ENCODE results near the gene SH3BP2. TPM values are rescaled to one million over a fixed set of nuclear protein-coding genes. Genes with fewer than 3 reads are reported as not detected.
"Not testable (repeated sequence)": the region's sequence is repeated elsewhere in the genome, so short reads cannot be mapped to it uniquely, and the experiment has no call there.

The SH3BP2 gene
- total RNA-seq, 2 experiments from 2014 or later = 82.6 to 83.7 TPM

DNA sequence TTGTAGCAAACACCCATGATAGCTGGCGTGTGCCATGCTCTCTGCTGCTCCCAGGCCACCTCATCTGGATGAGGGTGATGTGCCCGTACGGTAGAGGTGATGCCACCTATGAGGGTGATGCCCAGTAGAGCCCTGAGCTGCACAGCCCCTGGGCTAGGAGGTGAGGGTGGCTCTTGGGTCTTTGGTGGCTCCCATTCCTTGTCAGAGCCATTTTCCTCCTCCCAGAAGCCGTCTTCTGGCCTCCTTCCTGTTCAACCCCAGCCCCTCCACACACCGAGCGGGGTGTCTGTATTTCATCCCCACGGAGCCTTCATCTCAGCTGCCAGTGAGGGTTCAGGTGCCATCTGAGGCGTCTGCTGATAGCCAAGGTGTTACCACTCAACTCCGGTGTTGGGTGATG lies 24.8 kb upstream of the SH3BP2 start:
- H3K36me3 Mint-ChIP-seq = no peaks in the 10 kb centered on the region
- ATAC-seq (ENCODE audit: low read depth) (no peak), DNase-seq (no peak)
- H3K4me3 Mint-ChIP-seq = no peak overlapping the region
- no peak overlapping the region for H3K27ac Mint-ChIP-seq
- no peaks in the 10 kb centered on the region for H3K9me3 Mint-ChIP-seq
- no peaks in the 10 kb centered on the region for H3K27me3 Mint-ChIP-seq
- POLR2A ChIA-PET = interaction anchor here (0.6 to 1.5 kb wide), 3 partner anchors 11 to 195 kb away, joined by 3 to 5 read pairs (median 4); partner anchors contain the start of genes GRK4, NOP14 and TNIP2
- peaks cover 36% of the 10 kb centered on the region for H3K4me1 Mint-ChIP-seq

DNA sequence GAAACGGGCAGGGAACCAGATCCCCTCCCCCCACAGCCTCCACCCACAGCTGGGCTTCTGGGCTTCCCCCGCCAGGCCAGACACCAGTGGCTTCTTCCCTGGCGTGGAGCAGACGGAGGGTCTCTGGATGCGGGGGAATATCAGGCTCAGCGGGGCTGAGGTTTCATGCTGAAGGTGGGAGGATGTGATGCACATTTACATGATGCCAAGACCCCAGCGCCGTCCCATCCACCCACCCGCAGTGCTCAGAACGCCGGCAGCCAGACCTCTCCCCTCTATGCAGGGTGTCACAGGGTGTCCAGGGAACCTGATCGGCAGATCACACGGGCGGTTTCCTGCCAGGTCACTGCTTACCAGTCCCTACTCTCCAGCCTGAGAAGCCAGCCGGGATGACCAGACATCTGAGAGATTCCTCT lies 24.0 kb upstream of the SH3BP2 start:
- H3K4me3 Mint-ChIP-seq = no peak overlapping the region
- no peaks in the 10 kb centered on the region for H3K36me3 Mint-ChIP-seq
- no peaks in the 10 kb centered on the region for H3K9me3 Mint-ChIP-seq
- peaks cover 36% of the 10 kb centered on the region for H3K4me1 Mint-ChIP-seq
- DNase-seq = no peak
- POLR2A ChIA-PET = interaction anchor here (0.7 kb wide), 1 partner anchor 23 kb away, joined by 3 read pairs; no protein-coding TSS in a partner anchor
- ATAC-seq (ENCODE audit: low read depth) = no peak
- peak overlapping the region; percentile 24 for H3K27ac Mint-ChIP-seq
- no peaks in the 10 kb centered on the region for H3K27me3 Mint-ChIP-seq

DNA sequence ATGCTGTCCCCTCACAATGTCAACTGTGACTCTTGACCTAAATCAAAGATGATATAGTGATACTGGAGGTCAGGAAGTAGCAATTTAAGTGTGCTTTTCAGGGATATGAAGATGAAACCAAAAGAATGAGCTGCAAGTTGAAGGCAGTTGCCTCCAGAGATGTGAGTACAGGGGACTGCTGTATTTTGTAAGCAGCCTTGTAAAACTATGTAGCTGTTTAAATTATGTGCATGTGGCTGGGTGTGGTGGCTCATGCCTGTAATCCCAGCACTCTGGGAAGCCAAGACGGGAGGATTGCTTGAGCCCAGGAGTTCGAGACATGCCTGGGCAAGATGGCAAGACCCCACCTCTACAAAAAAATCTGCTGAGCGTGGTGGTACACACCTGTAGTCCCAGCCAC lies 21.6 kb upstream of the SH3BP2 start:
- peak overlapping the region; percentile 60 for H3K4me3 Mint-ChIP-seq
- POLR2A ChIA-PET = interaction anchor here (0.9 to 1.5 kb wide), 6 partner anchors 9 to 42 kb away, joined by 3 to 11 read pairs (median 4); partner anchors contain the start of gene TNIP2
- ATAC-seq (ENCODE audit: low read depth) (peak; percentile 79), DNase-seq (no peak)
- H3K36me3 Mint-ChIP-seq = no peaks in the 10 kb centered on the region
- H3K27ac Mint-ChIP-seq = peak overlapping the region; percentile 65
- no peaks in the 10 kb centered on the region for H3K27me3 Mint-ChIP-seq
- no peaks in the 10 kb centered on the region for H3K9me3 Mint-ChIP-seq
- peaks cover 30% of the 10 kb centered on the region for H3K4me1 Mint-ChIP-seq

DNA sequence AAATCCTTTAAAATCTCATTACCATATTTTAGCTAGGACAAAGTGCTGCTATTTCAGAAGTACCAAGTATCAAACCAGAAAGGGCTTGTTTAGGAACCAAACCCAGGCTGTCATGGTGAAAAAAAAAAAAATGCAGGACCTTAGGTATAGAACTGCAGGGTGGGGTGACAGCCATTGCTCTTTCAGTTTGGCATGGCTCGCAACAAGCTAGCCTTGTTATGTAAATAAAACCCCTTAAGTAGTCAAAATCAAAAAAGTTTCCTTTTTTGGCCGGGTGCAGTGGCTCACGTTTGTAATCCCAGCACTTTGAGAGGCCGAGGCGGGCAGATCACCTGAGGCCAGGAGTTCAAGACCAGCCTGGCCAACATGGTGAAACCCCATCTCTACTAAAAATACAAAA lies 12.2 kb upstream of the SH3BP2 start:
- not testable (repeated sequence) for ATAC-seq (ENCODE audit: low read depth); DNase-seq; H3K27me3 Mint-ChIP-seq; H3K4me1 Mint-ChIP-seq; H3K27ac Mint-ChIP-seq; H3K4me3 Mint-ChIP-seq; H3K36me3 Mint-ChIP-seq
- peaks cover 12% of the 10 kb centered on the region for H3K9me3 Mint-ChIP-seq
- POLR2A ChIA-PET = interaction anchor here (0.7 kb wide), 1 partner anchor 18 kb away, joined by 3 read pairs; no protein-coding TSS in a partner anchor

DNA sequence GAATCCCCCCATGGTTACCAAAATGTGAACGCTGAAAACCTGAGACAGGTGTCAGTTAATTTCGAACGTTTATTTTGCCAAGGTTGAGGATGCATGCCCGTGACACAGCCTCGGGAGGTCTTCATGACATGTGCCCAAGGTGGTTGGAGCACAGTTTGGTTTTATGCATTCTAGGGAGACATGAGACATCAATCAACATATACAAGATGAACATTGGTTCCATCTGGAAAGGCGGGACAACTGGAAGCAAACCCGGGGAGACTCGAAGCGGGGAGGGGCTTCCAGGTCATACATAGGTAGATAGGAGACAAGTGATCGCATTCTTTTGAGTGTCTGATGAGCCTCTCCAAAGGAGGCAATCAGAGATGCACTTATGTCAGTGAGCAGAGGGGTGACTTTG lies 11.0 kb upstream of the SH3BP2 start:
- Mint-ChIP-seq H3K27me3 (peaks cover 10% of the 10 kb centered on the region), H3K4me1 (peaks cover 8% of the 10 kb centered on the region), H3K36me3 (peaks cover 4% of the 10 kb centered on the region), H3K4me3 (no peak overlapping the region), H3K9me3 (peaks cover 12% of the 10 kb centered on the region), H3K27ac (no peak overlapping the region)
- POLR2A ChIA-PET = no interaction called here
- no peak for DNase-seq
- no peak for ATAC-seq (ENCODE audit: low read depth)

DNA sequence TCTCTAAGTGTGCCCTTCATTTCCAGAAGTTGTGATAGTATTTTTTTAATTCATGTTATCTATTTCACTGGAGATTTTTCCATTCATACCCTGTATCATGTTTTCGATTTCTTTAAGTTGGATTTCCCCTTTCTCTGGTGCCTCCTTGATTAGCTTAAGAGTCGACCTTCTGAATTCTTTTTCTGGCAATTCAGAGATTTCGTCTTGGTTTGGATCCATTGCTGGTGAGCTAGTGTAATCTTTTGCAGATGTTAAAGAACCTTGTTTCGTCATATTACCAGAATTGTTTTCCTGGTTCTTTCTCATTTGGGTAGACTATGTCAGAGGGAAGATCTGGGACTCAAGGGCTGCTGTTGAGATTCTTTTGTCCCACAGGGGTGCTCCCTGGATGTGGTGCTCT lies 9.1 kb upstream of the SH3BP2 start:
- Mint-ChIP-seq H3K27me3 (peaks cover 10% of the 10 kb centered on the region), H3K27ac (no peak overlapping the region), H3K4me1 (peaks cover 18% of the 10 kb centered on the region), H3K4me3 (no peak overlapping the region), H3K9me3 (peaks cover 12% of the 10 kb centered on the region), H3K36me3 (peaks cover 4% of the 10 kb centered on the region)
- POLR2A ChIA-PET = no interaction called here
- DNase-seq (no peak), ATAC-seq (ENCODE audit: low read depth) (no peak)

DNA sequence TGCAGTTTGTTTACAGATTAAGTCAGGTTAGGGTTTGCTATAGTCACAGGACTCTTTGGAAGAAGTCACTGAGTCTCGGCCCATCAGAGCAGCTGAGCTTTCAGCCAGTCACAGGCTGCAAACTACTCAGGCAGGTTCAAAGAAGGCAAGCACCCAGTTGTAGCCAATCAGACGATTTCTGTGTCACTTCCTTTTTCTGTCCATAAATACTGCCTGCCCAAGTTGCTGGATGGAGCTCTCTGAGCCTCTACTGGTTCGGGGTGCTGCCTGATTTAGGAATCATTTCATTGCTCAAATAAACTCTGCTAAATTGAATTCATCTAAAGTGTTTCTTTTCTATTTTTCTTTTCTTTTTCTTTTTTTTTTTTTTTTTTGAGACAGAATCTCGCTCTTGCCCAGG lies 7.3 kb upstream of the SH3BP2 start:
- Mint-ChIP-seq H3K36me3 (peaks cover 4% of the 10 kb centered on the region), H3K27me3 (peaks cover 10% of the 10 kb centered on the region), H3K4me3 (no peak overlapping the region), H3K27ac (peak overlapping the region; percentile 47), H3K4me1 (peaks cover 22% of the 10 kb centered on the region), H3K9me3 (peaks cover 12% of the 10 kb centered on the region)
- ATAC-seq (ENCODE audit: low read depth) (peak; percentile 74), DNase-seq (no peak)
- POLR2A ChIA-PET = interaction anchor here (0.6 to 2.8 kb wide), 13 partner anchors 9 to 105 kb away, joined by 3 to 17 read pairs (median 4); no protein-coding TSS in a partner anchor

DNA sequence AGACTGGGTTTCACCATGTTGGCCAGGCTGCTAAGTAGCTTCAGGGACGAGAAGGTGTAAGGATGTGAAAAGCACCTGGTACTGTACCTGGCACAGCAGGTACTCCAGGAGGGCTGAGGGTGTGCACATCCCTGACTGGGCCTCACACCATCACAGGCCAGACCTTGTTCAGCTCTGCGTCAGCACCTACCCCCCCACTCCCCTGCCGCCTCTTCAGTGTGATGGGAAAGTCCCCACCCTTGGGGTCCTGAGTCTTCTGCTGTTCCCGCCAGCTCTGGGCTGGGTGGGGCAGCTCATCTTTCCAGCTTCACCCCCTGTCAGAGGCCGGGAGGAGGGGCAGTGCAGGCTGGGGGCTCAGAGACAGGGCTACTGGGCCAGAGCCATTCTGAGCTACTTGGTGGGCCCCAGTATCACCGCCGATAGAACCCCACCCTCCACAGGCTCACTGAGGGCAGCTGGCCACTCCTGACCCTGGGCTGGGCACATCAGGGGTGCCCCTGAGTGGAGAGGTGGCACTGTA lies 6.7 kb upstream of the SH3BP2 start:
- H3K4me1 Mint-ChIP-seq = peaks cover 22% of the 10 kb centered on the region
- ATAC-seq (ENCODE audit: low read depth) = no peak
- H3K27ac Mint-ChIP-seq = peak overlapping the region; percentile 90
- POLR2A ChIA-PET = interaction anchor here (0.8 to 2.8 kb wide), 9 partner anchors 8 to 50 kb away, joined by 3 to 17 read pairs (median 4); no protein-coding TSS in a partner anchor
- peaks cover 9% of the 10 kb centered on the region for H3K9me3 Mint-ChIP-seq
- H3K4me3 Mint-ChIP-seq = no peak overlapping the region
- peaks cover 7% of the 10 kb centered on the region for H3K27me3 Mint-ChIP-seq
- peak; percentile 38 for DNase-seq
- H3K36me3 Mint-ChIP-seq = peaks cover 4% of the 10 kb centered on the region

DNA sequence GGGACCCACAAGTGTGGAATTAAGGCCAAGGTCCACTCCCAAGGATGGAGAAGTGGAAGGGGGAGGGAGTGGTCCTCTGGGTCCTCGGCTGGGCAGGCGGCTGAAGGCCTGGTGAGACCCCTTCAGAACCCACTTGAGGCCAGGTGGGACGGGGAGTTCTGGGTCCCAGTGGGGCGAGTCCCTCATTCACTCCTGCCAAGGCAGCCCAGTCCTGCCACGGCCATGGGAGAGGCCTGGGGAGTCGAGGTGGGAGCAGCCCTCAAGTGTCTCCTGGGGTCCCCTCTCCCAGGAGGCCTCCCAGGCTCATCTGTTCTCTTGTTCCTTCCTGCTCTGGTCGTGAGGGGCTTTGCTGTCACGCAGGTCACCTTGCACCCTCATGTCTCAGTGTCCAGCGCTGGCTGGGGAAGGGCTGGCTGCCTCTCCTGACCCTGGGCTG lies 6.1 kb upstream of the SH3BP2 start:
- Mint-ChIP-seq H3K4me3 (peak overlapping the region; percentile 7), H3K27ac (peak overlapping the region; percentile 90), H3K36me3 (peaks cover 4% of the 10 kb centered on the region), H3K27me3 (peaks cover 7% of the 10 kb centered on the region), H3K4me1 (peaks cover 22% of the 10 kb centered on the region), H3K9me3 (peaks cover 7% of the 10 kb centered on the region)
- POLR2A ChIA-PET = interaction anchor here (0.8 to 2.8 kb wide), 6 partner anchors 8 to 25 kb away, joined by 3 to 17 read pairs (median 4); no protein-coding TSS in a partner anchor
- DNase-seq (peak; percentile 48), ATAC-seq (ENCODE audit: low read depth) (no peak)

DNA sequence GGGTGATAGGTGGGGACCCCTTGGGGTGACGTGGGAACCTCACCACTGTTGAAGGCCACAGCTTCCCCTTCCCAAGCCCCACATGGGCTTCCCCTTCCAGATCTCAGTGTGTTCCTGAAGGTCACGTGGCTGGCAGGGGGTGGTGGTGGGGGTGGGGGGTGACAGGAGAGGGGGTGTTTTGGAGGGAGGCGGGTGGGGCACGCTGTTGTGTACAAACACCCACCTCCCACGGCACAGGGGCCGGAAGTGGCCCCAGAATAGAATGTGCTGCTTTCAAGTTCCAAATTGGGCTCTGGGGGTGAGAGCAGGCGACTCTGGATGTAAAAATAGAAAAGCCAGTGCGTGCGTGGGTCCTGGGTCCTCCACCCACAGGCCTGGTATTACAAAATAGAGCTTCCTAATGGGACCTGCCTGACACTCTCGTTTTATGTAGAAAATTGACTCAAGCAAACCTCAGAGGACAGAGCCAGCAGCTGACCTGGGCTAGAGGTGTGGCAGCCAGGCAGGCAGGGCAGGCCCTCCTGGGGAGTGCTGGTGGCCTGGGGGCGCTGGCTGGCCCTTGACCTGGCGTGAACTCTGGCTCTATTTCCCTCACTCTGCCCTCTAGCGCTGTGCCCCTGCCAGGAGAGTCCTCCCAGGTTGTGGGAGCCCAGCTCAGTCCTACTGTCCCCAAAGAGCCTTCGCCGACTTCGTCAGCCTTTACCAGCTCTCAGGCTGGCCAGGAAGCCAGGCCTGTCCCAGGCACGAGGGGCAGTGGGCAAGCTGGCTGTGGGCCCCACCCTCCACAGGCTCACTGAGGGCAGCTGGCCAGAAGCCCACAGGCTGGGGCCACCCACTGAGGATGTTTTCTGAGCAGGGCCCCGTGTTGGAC lies 5.4 kb upstream of the SH3BP2 start:
- Mint-ChIP-seq H3K4me3 (peak overlapping the region; percentile 47), H3K9me3 (peaks cover 4% of the 10 kb centered on the region), H3K36me3 (peaks cover 2% of the 10 kb centered on the region), H3K27ac (peak overlapping the region; percentile 90), H3K4me1 (peaks cover 22% of the 10 kb centered on the region), H3K27me3 (peaks cover 7% of the 10 kb centered on the region)
- peak; percentile 65 for ATAC-seq (ENCODE audit: low read depth)
- peak; percentile 51 for DNase-seq
- POLR2A ChIA-PET = interaction anchor here (0.7 to 1.3 kb wide), 5 partner anchors 10 to 51 kb away, joined by 3 to 4 read pairs (median 3); no protein-coding TSS in a partner anchor

DNA sequence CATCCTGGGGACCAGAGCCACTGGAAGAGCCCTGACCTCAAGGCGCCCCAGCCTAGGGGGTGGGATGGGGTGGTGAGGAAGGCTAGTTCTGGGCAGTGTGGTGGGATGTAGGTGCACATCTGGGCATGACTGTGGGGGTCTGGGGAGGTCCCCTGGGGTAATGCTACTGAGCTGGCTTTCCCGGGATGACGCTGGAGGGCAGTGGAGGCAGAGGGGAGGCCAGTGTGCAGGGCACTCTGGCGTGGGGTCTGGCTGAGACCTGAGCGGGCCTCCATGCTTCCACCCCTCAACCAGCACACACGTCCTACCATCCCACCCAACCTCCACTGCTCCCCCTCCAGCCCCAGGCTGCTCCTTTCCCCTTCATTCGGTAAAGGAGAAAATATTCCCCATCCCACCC lies 4.8 kb upstream of the SH3BP2 start:
- peak overlapping the region; percentile 90 for H3K27ac Mint-ChIP-seq
- H3K4me1 Mint-ChIP-seq = peaks cover 22% of the 10 kb centered on the region

DNA sequence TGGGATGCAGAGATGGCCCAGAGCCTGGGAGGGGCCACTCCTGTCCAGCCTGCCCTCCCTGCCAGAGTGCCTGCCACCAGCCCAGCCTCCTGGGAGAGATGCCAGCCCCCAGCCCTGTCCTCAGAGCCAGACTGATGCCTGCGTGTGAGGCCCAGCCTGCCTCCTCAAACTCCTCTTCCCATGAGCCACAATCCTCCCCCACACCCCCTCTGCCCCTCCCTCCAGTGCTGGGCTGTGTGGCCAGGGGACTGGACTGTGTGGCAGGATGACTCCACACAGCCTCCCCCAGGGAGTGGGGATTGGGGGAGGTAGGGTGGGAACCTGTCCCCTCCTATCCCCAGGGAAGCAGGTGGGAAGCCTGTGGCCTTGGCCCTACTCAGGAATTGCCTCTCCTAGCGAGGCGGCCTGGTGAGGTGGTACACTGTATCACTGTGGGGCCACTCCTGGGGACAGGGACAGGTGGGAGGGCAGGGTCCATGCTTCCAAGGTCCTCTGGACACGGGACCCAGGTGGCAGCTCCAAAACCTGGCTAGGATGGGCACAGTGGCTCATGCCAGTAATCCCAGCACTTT lies 4.3 kb upstream of the SH3BP2 start:
- DNase-seq = no peak
- H3K27me3 Mint-ChIP-seq = peaks cover 6% of the 10 kb centered on the region
- peaks cover 22% of the 10 kb centered on the region for H3K4me1 Mint-ChIP-seq
- no peaks in the 10 kb centered on the region for H3K36me3 Mint-ChIP-seq
- no peak overlapping the region for H3K27ac Mint-ChIP-seq
- H3K4me3 Mint-ChIP-seq = no peak overlapping the region
- POLR2A ChIA-PET = interaction anchor here (1.3 kb wide), 1 partner anchor 25 kb away, joined by 3 read pairs; no protein-coding TSS in a partner anchor
- peaks cover 2% of the 10 kb centered on the region for H3K9me3 Mint-ChIP-seq
- no peak for ATAC-seq (ENCODE audit: low read depth)

More for the DNA sequence above, 4.8 kb upstream of the SH3BP2 start:
- Mint-ChIP-seq H3K36me3 (peaks cover 2% of the 10 kb centered on the region), H3K4me3 (no peak overlapping the region), H3K9me3 (peaks cover 4% of the 10 kb centered on the region), H3K27me3 (peaks cover 7% of the 10 kb centered on the region)
- no peak for ATAC-seq (ENCODE audit: low read depth)
- POLR2A ChIA-PET = interaction anchor here (0.7 to 1.3 kb wide), 3 partner anchors 24 to 51 kb away, joined by 3 read pairs; no protein-coding TSS in a partner anchor
- no peak for DNase-seq

DNA sequence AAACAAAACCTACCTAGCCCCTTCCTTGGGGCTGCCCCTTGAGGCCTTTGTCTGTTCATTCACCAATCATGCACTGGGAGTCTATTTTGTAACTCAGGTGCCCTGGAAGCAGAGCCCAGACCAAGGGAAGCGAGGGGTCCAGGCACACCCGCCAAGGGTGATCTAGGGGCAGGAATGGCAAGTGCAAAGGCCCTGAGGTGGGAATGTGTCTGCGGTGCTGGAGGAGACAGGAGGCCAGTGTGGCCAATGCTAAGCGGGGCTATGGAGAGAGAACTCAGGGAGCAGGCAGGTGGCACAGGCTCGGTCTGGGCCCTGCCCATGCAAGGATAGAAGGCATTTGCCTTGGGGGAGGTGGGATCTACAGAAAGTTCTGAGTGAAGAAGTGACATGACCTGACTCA lies 3.5 kb upstream of the SH3BP2 start:
- Mint-ChIP-seq H3K27ac (peak overlapping the region; percentile 8), H3K36me3 (no peaks in the 10 kb centered on the region), H3K9me3 (peaks cover 2% of the 10 kb centered on the region), H3K4me3 (no peak overlapping the region), H3K27me3 (no peaks in the 10 kb centered on the region), H3K4me1 (peaks cover 26% of the 10 kb centered on the region)
- POLR2A ChIA-PET = no interaction called here
- DNase-seq (no peak), ATAC-seq (ENCODE audit: low read depth) (no peak)
